Measurements from ENCODE around the gene ADGRV1.
A peak's percentile ranks its signal among the peaks of the same experiment; 100 is the strongest.

The ADGRV1 gene

GRCh38 chr5:90877049-90877448, 318.5 kb downstream of the ADGRV1 start:
- DNase-seq = no peak

- no peak for DNase-seq
Observed at GRCh38 chr5:90878081-90878480, 319.5 kb downstream of the ADGRV1 start.

- no peak for DNase-seq
Observed at GRCh38 chr5:90878549-90879196, 320.1 kb downstream of the ADGRV1 start.

- no peak for DNase-seq
Observed at GRCh38 chr5:90881626-90882150, 323.1 kb downstream of the ADGRV1 start.

- no peak for DNase-seq
Observed at GRCh38 chr5:90882448-90882847, 323.9 kb downstream of the ADGRV1 start.

- no peak for DNase-seq
Observed at GRCh38 chr5:90885180-90885868, 326.7 kb downstream of the ADGRV1 start.

- DNase-seq = no peak
Observed at GRCh38 chr5:90886381-90886780, 327.8 kb downstream of the ADGRV1 start.

GRCh38 chr5:90888511-90889324, 330.1 kb downstream of the ADGRV1 start:
- peak; percentile 50 for DNase-seq

- DNase-seq = no peak
Observed at GRCh38 chr5:90889325-90889600, 330.7 kb downstream of the ADGRV1 start.

GRCh38 chr5:90890180-90890579, 331.6 kb downstream of the ADGRV1 start:
- DNase-seq = no peak

GRCh38 chr5:90894866-90895420, 336.3 kb downstream of the ADGRV1 start:
- no peak for DNase-seq

GRCh38 chr5:90897618-90898017, 339.0 kb downstream of the ADGRV1 start:
- no peak for DNase-seq

GRCh38 chr5:90898326-90899013, 339.9 kb downstream of the ADGRV1 start:
- DNase-seq = peak; percentile 42

GRCh38 chr5:90899014-90899604, 340.5 kb downstream of the ADGRV1 start:
- DNase-seq = no peak

- DNase-seq = no peak
Observed at GRCh38 chr5:90901261-90901660, 342.7 kb downstream of the ADGRV1 start.

- no peak for DNase-seq
Observed at GRCh38 chr5:90902170-90902569, 343.6 kb downstream of the ADGRV1 start.

- DNase-seq = no peak
Observed at GRCh38 chr5:90902651-90903386, 344.2 kb downstream of the ADGRV1 start.

- DNase-seq = no peak
Observed at GRCh38 chr5:90909101-90909503, 350.5 kb downstream of the ADGRV1 start.

- no peak for DNase-seq
Observed at GRCh38 chr5:90909940-90910339, 351.3 kb downstream of the ADGRV1 start.

GRCh38 chr5:90911169-90911568, 352.6 kb downstream of the ADGRV1 start:
- DNase-seq = no peak

- no peak for DNase-seq
Observed at GRCh38 chr5:90912476-90912875, 353.9 kb downstream of the ADGRV1 start.

GRCh38 chr5:90915393-90915792, 356.8 kb downstream of the ADGRV1 start:
- no peak for DNase-seq
